Medulla oblongata (tissue), 1 donor: Measurements from ENCODE around the gene SLC10A3.

Experiments
- DNase-seq: peaks from one replicate; pipeline ENCODE4 v3.0.0-alpha.2; 2015; ENCODE audit errors: extremely low spot score

The SLC10A3 gene

GRCh38 chrX:154439841-154440240 lies 50.6 kb downstream of the SLC10A3 start:
- no peak for DNase-seq

DNA sequence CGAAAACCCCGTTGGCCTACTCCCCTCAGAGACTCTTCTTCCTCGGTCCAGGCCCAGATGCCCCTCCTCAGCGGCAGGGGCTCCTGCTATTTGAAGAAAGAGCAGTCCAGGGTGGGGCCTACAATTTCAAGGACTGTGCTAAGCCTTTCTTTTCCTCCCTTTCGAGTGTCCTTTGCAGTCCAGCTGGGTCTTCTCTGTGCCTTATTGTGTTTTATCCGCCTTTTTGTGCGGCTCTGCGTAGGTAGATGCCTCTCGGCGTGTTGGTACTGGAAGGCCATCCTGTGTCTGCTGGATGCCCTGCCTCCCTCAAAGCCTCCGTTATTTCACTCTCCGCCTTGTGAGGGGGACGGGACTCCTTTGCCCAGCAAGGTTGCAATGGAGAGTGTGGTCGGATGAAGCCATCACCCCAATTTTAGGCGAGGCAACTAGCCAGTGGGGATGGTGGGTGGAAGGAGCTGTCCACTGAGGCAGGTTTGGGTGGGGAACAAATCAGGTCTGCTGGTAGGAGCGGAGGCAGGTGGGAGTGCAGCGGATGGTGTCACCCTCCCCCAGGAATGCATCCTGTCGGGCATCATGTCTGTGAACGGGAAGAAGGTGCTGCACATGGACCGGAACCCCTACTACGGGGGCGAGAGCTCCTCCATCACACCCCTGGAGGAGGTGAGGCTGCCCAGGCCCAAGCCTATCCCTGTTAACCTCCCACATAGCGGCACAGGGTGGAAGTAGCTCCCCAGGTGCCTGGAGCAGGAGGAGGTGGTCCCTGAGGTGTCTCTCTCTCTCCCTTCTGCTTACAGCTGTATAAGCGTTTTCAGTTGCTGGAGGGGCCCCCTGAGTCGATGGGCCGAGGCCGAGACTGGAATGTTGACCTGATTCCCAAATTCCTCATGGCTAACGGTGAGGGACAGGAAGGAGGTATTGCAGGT lies 52.2 kb downstream of the SLC10A3 start:
- no peak for DNase-seq
